Neural progenitor cell (in vitro differentiated cells): ENCODE measurements around the gene MMP25.

Source experiments
- EZH2 ChIP-seq: fragments of 200-600 bp; sonication (generic); IDR thresholded peaks from 2 replicates; pipeline ENCODE4 v1.6.1; 2017; ENCODE audit warnings: antibody characterized with exemption, mild to moderate bottlenecking, moderate library complexity
- EZH2phosphoT487 ChIP-seq: fragments of 200-600 bp; sonication (generic); IDR thresholded peaks from 2 replicates; pipeline ENCODE4 v1.6.1; 2017; ENCODE audit warnings: antibody characterized with exemption
- TF ChIP-seq, protein P1 (sequence below): fragments of 200-600 bp; sonication (generic); IDR thresholded peaks from 2 replicates; pipeline ENCODE4 v1.5.1; 2017; ENCODE audit warnings: antibody characterized with exemption, mild to moderate bottlenecking

- TF ChIP-seq, protein P1, sequence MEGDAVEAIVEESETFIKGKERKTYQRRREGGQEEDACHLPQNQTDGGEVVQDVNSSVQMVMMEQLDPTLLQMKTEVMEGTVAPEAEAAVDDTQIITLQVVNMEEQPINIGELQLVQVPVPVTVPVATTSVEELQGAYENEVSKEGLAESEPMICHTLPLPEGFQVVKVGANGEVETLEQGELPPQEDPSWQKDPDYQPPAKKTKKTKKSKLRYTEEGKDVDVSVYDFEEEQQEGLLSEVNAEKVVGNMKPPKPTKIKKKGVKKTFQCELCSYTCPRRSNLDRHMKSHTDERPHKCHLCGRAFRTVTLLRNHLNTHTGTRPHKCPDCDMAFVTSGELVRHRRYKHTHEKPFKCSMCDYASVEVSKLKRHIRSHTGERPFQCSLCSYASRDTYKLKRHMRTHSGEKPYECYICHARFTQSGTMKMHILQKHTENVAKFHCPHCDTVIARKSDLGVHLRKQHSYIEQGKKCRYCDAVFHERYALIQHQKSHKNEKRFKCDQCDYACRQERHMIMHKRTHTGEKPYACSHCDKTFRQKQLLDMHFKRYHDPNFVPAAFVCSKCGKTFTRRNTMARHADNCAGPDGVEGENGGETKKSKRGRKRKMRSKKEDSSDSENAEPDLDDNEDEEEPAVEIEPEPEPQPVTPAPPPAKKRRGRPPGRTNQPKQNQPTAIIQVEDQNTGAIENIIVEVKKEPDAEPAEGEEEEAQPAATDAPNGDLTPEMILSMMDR: no peak
- TF ChIP-seq EZH2 (no peak), EZH2phosphoT487 (no peak)
These were observed 26.1 kb upstream of the MMP25 start, which contains the start of gene TNFRSF12A for GRCh38 chr16:3020247-3020603.
